NCI-H187 treated with DMSO at 0.1 percent for 48 hours (cell line): Measurements from ENCODE around the gene TMEM208.

Source experiments
- DNase-seq: peaks from one replicate; lab custom pipeline; 2025; lab: John Stamatoyannopoulos, UW

Gene TMEM208

DNA sequence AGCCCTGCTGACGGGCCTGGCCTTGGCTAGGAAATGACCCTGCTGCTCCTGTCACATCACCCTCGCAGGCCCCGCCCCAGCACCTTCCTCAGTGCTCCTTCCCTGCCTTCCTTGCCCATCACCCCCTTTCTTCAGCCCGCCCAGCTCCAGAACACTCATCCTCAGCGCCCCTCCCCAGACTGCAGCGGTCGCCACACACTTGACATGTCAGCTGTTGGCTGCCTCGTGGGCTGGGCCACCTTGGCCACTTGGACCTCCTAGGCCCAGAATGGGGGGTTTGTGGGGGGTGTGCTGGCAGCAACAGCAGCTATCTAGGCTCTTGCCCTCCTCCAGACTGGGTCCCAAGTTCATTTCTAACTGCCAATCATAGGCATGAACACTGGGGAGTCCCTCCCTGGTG, 17.4 kb upstream of the TMEM208 start:
- no peak for DNase-seq

DNA sequence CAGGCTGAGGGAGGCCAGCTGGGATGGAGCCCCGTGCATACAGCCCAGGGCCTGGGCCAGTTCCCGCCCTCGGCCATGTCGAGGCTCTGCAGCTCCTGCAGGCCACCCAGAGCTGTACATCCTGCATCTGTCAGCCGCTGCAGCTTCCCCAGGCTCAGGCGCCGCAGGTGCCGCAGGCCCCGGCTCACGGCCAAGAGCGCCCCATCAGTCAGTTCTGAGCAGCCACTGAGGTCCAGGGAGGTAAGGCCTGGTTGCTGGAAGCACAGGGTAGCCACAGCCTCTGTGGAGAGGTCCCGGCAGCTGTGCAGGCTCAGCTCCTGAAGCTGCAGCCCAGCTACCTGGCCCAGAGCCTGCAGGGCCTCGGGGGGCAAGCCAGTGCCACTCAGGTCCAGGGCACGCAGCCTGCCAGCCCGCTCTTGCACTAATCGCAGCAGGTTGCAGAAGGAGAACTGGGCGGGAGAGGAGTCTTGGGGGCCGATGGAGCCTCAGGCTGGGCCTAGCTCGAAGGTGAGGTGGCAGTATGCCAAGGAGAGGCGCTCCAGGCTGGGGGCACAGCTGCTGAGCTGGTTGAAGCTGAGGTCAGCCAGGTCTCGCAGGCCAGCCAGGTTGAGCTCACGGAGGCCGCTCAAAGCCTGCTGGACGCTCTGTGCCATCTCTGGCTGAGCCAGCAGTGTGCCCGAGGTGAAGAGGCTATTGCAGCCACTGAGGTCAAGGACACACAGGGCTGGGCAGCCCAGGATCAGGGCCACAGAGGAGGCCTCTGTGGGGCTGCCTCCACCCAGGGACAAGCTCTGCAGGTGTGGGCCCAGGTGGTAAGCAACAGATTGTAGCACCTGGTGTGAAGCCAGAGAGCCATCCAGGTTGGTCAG, 16.6 kb upstream of the TMEM208 start:
- DNase-seq, result no peak

DNA sequence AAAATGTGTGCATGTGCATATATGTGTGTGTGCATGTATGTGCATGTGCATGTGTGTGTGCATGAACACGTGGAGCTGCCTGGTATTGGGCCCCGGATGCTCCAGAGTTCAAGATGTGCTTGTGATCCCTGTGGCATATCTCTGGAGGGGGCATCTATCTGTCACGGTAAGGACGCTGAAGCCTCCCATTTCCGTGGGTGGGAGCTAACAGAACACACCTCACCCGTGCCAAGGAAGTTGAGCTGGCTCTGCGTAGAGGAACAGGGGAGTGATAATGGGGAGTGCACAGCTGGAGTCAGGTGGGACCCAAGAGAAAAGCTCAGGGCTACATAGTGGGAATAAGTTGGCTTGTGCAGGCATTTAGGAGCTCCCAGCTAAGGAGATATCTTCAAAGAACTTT, 15.3 kb upstream of the TMEM208 start:
- no peak for DNase-seq

DNA sequence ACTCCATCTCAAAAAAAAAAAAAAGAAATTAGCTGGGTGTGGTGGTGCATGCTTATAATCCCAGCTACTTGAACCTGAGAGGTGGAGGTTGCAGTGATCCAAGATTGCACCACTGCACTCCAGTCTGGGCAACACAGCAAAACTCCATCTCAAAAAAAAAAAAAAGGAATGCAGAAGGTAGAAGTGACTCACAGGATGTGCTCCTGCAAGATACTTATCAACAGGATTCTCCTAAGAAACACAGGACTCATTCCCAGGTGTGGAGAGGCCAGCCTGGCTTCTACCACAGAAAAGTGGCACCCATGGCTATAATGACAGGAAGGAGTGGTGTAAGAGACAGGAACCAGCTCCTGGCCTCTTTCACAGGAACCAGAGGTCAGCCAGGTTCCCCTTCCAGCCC, 14.2 kb upstream of the TMEM208 start:
- no peak for DNase-seq

DNA sequence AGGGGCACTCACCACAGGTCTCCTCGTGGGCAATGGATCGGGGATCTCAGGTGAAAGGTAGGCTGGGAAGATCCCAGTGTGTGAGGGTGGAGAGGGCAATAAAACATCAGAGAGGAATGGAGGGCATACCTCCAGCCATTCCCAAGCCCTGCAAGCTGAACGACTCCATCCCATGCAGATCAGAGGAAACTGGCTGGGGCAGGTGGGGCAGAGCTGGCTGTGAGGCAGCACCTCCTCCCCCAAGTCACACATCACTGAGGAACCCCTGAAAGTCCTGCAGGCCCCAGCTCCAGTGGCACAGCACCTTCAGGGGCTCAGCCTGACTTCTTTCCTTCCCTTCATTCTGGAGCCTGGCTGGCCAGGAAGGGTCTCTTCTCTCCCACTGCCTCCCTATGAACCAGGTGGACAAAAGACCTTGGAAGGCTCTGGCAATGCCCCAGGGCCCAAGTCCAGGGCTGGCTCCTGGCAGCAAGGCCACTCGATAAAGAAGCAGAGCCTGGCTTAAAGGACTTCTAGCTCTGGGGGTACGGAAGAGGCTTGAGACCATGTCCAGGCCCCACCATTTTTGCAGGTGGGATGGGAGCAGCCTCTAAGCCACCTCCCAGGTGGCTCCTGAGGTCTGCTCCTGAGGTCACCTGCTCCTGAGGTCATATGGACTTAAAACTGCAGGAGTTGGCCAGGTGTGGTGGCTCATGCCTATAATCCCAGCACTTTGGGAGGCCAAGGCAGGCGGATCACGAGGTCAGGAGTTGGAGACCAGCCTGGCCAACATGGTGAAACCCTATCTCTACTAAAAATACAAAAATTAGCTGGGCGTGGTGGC, 13.5 kb upstream of the TMEM208 start:
- DNase-seq, result no peak

DNA sequence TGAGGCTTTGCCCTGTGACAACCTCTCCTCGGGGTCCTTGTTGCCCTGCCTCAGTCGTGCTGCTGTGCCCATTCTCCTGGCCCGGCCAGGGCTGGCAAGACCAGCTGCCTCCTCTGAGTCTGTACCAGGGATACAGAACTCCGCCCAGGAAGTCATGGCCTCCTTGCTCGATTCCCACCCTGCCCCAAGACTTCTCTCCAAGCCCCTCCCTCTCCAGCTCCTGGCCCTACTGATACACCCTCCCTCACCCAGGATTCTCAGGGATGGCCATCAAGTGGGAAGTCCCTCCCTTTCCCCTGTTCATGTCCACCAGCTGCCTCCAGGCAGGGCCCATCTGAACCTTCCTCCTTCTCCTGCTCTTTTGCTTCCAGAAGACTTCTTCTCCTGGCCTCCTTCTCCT, 11.2 kb upstream of the TMEM208 start:
- no peak for DNase-seq

DNA sequence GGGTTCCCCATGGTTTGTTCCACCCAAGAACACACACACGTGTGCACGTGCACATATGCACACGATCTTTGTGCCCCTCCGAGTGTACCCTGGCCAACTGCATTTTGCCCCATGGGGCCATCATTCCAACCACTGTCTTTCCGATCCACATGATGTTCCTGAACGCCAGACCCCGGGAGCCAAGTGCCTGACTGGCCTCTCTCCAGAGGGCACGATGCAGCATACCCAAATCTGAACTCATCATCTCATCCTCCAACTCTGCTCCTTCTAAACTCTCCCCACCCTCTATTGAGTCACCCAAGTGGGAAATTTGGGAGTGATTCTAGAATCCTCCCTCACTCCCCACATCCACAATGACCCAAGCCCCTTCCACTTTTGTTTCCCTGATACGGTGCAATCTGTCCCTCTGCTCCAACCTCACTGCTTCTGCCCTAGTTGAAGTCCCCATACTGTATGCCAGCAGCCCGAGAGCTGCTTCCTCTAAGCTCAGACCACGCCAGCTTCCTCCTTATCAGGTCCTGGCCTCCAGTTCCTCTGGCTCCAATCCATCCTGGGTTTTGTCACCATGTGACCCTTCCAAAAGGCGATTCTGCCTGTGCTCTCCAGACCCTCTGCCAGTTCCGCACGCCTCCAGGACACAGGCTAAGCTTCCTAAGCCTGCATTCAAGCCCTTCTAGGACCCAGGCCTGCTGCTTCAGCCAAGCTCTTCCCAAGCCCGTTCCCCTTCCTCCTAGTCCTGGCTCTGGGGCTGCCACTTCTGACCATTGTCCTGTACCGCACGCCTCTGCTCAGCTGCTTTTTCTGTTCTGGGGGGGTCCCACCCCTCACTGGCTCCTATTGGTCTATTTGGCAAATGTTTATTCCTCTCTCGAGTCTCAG, 10.1 kb upstream of the TMEM208 start:
- DNase-seq, result no peak

DNA sequence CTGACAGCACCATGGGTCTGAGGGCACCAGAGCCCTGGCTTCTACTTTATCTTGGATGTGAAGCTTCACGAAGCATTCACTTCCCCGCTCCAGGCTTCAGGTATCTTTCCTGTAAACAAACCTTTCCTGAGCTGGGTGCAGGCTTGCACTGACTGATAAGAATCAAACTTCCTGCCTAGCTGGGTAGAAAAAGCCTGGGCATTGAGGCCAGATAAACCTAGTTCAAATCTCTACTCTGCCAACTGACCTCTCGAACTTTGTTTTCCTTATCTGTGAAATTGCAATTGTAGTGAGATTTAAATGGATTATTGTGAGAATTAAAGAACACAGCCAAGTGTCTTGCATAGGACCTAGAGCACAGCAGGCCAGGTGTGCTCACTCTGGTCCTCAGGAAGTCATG, 2.9 kb upstream of the TMEM208 start:
- DNase-seq, result no peak

DNA sequence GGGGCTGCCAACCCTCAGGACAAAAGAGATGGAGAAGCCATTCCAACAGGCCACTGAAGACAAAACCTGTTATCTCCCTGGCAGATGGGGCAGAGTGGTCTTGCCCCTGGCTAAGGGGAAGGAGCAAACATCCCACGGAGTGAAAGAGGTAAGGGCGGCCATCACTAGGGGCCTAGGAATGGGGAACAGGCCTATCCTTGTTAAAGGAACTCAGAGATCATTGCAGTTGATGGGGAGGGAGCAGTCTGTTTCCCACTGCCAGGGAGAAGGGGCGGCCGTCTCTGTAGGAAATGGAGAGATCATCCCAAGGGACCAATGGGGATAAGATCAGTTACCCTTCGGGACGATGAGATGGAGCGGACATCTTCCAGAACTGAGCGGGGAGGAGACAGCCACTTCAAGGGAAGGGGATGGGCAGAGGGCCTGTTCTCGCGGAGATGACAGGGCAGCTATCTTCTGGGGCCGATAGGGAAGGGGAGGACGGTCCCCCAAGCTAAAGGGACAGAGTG, 581 bp upstream of the TMEM208 start:
- no peak for DNase-seq

DNA sequence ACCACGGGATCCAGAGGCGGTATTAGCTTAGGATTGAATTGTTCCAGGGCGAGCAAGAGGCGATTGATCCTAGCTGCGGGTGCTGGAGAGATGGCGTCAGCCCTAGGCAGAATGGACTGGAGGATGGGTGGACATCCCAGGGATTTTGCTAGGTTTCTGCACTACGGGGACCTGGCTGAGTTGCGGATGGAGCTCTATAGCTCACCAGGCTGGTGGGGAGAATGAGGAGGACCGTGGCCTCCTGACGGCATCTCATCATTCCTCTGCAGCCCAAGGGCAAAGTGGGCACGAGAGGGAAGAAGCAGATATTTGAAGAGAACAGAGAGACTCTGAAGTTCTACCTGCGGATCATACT, 614 bp downstream of the TMEM208 start:
- no peak for DNase-seq

DNA sequence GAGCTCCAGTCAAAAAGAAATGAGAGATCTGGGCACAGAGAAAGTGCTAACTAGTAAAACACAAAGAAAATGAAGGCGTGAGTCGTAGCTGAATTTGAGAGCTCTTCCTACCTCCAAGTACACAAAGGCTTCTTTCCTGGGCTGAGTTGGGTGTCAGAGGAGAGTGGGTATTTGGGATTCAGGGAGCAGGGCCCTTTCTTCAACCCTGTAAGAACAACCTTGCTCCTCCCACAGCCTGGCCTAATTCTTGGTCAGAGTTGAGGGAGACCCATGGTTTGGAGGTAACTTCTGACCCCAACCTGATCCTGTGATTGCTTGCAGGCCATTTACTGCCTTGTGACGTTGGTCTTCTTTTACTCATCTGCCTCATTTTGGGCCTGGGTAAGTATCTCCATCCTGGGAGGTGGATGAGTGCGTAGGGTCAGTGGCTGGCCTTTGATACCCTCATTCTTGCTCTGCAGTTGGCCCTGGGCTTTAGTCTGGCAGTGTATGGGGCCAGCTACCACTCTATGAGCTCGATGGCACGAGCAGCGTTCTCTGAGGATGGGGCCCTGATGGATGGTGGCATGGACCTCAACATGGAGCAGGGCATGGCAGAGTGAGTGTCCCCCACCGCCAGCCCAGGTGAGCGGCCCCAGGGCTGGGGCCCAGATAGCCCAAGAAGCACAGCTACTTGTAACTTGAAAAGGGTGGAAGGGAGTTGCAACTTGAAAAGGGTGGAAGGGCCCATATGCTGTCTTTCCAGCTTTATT, 1.3 kb downstream of the TMEM208 start:
- DNase-seq, result no peak

DNA sequence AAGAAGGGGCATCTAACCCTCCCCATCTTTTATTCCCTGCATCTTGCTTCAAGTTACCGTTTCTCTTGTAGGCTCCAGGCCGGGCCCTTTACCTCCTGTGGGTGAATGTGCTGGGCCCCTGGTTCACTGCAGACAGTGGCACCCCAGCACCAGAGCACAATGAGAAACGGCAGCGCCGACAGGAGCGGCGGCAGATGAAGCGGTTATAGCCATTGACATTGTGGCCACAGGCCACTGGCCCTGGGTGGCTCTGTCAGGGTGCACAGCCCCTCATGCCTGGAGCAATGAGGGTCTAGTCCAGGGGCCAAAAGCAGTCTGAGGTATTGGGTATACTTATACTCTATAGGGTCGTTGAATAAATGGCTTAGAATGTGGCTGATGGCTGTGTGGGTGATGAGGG, 2.0 kb downstream of the TMEM208 start:
- DNase-seq, result no peak

DNA sequence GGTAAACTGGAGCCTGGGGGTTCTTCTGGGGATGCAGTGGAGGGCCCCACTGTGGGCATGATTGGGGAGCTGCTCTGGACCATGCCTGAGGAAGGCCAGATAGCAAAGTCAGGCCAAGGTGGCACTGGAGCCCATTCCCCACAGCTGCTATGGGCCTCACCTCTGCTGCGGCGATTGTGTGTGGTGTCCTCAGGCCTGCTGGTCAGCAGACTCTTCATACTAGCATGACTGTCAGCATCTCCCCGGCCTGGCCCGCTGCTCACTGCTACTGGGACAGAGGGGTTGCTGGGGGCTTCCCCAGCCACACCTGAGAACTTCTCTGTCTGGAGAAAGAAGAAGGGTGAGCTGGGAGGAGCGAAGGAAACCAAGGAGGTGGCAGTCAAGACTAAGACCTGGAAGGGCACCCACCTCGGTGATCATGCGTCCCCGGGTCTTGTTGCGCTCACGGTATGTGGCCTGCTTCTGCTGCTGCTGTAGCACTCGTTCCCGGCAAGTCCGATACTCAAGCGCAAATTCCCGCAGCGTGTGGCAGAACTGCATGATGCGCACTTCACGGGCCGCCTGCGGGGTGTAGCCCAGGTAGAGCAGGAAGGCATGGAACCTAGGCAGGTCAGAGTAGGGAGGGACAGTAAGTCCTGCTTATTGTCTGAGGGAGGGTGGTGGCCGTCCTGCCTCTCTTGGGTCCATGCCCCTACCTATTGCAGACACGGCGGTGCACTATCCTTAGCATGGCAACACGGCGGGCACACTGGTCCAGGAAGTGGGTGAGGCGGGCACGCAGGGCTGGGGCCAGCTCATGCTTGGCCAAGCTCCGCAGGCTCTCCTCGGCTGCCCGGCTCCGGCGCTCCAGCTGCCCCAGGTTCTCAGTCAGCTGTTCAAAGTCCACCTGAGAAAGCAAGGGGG, 3.2 kb downstream of the TMEM208 start:
- no peak for DNase-seq

DNA sequence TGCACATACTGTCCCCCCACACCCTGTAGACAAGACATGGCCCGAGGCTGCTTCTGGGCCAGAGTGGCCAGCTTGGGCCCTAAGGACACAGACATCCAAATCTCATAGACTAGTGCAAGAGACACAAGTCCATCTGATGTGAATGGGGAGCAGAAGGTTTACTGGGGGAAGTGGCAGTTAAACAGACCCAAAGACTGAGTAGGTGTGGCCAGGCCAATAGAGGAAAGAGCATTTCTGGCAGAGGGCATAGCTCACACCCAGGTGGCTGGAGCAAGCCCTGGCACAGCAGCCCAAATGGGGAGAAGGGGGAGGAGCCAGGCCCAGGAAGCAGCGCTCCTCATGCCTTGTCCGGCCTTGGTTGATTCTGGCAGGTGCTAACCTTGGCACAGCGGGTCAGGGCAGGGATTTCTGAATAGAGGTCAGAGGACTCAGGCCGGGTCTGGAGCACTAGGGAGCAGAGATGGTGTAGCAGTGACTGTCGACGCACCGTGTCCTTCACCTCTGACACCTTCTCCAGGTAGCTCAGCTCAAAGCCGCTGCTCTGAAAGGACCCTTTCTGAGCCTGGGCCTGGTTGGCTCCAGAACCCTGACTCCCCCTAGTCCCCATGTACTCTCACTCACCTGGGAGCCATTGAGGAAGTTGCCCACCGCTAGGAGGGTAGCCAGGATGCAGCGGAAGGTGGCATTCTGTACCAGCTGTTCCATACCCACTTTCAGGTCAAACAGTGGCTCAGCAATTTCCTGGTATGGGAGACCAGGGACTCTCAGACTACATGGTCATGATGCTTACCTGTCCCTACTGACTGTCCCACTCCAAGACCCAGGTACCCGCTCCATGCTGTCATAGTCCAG, 4.1 kb downstream of the TMEM208 start:
- no peak for DNase-seq

DNA sequence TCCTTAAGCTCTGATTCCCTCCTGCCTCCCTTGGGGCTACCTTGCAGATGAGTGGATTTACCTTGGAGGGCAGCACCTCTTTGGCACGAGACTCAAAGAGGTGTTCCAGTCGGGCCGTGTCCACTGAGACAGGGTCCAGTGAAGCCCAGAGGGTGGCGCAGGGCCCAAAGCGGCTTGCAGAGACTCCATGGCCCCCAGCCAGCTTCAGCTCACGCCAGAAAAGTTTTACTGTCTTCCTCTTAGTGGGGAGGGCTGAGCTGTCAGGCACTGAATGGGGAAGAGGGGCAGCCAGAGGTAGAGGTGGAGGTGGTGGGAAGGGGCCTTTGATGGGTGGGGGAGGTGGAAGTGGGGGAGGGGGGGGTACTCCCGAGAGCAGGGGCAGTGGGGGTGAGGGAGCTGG, 6.7 kb downstream of the TMEM208 start:
- DNase-seq, result no peak

DNA sequence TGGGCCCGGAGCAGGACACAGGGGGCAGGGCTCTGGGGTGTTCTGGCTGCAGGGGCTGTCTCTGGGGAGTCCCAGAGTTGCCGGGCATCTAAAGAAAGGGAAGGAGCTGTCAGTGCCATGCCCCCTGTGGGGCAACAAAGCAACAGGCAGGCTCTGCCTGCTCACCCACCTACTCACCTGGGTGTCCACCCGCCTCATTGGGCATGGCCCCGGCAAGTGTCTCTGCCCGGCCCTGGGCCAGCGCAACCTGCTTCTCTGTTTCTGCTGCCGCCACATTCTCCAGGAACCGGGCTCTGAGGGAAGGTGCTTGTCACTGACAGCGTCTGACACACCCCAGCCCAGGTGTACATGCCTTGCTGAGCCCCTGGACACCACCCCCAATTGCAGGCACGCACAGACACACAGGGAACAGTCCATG, 7.3 kb downstream of the TMEM208 start:
- no peak for DNase-seq

DNA sequence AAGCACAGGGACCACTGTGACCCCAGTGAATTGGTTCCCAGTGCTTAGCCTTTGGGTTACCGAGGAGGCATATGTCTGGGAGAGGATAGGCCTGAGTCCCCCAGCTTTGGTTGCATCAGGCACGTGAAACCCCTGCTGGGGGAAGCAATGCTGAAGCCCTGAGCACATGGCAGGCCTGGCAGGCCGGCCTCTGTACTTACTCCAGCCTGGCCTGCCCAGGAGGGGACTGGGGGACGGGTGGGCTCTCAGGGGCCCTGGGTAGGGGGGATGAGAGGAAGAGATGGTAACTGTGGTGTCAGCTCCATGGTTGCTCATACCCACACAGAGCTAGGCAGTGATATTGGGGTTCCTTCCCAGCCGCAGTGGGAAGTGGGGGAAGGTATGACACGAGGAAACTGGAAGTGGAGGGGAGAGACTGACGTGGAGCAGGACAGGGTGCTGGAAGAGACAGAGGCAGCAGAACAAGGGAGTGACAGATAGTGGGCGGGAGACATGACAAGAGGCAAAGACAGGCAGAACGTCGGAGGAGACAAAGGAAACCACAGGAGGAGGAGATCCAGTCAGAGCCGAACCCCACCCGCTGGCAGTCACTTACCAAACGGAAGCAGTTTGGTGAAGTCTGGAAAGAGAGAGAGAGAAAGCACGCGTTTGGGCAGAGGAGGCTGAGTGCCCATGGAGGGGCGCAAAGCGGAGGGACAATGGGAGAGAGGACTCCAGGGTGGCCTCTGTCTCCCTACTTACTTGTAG, 9.1 kb downstream of the TMEM208 start:
- no peak for DNase-seq

DNA sequence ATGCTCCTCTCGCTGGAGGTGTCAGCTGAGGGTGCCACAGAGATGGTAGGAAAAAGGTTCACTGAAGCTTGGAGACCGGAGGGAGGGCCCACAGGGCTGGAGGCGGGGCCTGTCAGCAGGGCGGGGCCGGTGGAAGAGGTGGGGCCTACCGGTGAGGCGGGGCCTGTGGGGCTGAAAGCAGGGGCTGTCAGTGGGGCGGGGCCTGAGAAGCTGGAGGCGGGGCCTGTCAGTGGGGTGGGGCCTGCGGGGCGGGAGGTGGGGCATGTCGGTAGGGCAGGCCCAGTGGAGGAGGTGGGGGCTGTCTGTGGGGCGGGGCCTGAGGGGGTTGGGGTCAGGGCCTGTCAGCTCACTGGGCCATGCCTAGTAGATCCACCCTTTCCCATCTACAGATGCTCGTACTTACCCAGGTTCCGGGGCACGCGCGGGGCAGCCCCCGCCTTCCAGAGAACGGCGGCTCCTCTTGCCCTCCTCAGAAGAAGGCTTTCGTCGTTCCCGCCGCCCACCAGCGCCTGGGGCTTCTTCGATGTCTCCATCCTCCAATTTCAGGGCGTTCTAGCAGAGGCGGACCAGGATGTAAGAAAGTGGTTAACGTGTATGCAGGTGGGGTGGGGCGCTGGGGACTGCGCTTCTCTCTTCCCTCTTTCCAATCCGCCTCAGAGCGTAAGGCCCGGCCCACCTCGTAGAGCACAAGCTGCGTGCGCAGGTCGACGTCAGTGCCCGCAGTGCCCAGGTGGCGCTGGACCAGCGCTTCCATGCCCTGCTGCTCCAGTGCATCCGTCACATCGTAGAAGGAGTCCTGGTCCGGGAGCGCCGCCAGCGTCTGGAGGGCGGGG, 9.8 kb downstream of the TMEM208 start:
- no peak for DNase-seq
